ENCODE data around the gene MINDY4. TPM values are rescaled to one million over a fixed set of nuclear protein-coding genes. Genes with fewer than 3 reads are reported as not detected.

MINDY4 gene
- total and polyA plus RNA-seq, 2 of the 8 experiments (the other 6 are each of a cell fraction or from before 2014, with no cell fraction given): 1.3 to 3.6 TPM

DNA sequence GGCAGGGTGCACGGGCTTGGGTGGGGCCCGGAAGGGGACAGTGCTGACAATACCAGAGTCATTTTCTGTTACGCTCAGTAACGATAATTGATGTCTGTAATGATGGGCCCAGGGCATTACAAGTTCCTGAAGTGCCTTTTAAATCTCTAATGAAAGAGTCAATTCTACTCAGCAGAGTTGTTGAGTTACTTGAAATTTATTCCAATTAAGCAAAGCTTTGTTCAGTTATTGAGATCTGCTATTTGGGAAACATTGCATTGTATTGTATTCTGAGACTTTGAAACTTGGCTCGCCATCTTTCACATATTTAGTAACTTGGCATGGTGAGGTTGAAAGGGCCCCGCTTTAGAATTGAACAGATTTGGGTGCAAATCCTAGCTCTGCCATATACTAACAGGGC is 34.7 kb downstream of the MINDY4 start:
- H3K4me1 ChIP-seq (replicated peaks in 1 of 4; ENCODE audit: control insufficient read depth in 3 of 4, insufficient read depth in 4 of 4, low read length in 3 of 4): no peaks in the 10 kb centered on the region
- no peak overlapping the region for H2BK12ac ChIP-seq (ENCODE audit: low read depth, low read length)
- H4K8ac ChIP-seq (ENCODE audit: extremely low read depth, insufficient read depth, low read length): no peak overlapping the region
- no peak overlapping the region for H3K23ac ChIP-seq (ENCODE audit: insufficient read length)
- no peaks in the 10 kb centered on the region for H3K27me3 ChIP-seq (replicated peaks in 1 of 4; ENCODE audit: control insufficient read depth in 3 of 4, extremely low read depth in 1 of 4, insufficient read depth in 3 of 4, low read length in 3 of 4)
- no peak for TF ChIP-seq RAD21 (IDR thresholded peaks at IDR 0.05 in 1 of 2, conservative IDR thresholded peaks at IDR 0.05 in 1 of 2; ENCODE audit: low read depth in 2 of 2, low read length in 2 of 2)
- no peak for TF ChIP-seq RNF2 (IDR thresholded peaks at IDR 0.05; ENCODE audit: borderline replicate concordance, low read depth, low read length, missing control alignments, poor library complexity, severe bottlenecking)
- no peak for TF ChIP-seq POU5F1 (IDR thresholded peaks at IDR 0.05; ENCODE audit: low read depth, low read length)
- TF ChIP-seq RFX5 (IDR thresholded peaks at IDR 0.05; ENCODE audit: borderline replicate concordance, low read depth, low read length): no peak
- TF ChIP-seq CHD1 (IDR thresholded peaks at IDR 0.05; ENCODE audit: low read depth, low read length): no peak
- no peak for TF ChIP-seq SP1 (IDR thresholded peaks at IDR 0.05; ENCODE audit: low read depth, low read length)
- TF ChIP-seq TAF1 (IDR thresholded peaks at IDR 0.05; ENCODE audit: low read depth, low read length): no peak
- TF ChIP-seq FOSL1 (IDR thresholded peaks at IDR 0.05; ENCODE audit: insufficient read depth, low read depth, low read length): no peak
- TF ChIP-seq ASH2L (IDR thresholded peaks at IDR 0.05; ENCODE audit: low read length): no peak
- no peak for TF ChIP-seq SP2 (IDR thresholded peaks at IDR 0.05; ENCODE audit: low read length)
- TF ChIP-seq SUZ12 (IDR thresholded peaks at IDR 0.05; ENCODE audit: low read length): no peak
- no peak for TF ChIP-seq SIRT6 (IDR thresholded peaks at IDR 0.05; ENCODE audit: low read length)
- H2BK5ac ChIP-seq (ENCODE audit: low read depth, low read length): no peak overlapping the region
- 83% methylated on average over 6 of the region's 6 CpGs; no CpG with 5 or more reads in 1 of the 2 experiments for WGBS, 2 experiments (ENCODE audit: extremely low coverage in 1 of 2, insufficient coverage in 1 of 2, insufficient read length in 1 of 2, insufficient replicate concordance in 2 of 2, low coverage in 1 of 2, low lambda C conversion rate in 2 of 2, missing lambda C conversion rate in 1 of 2)
- no peak overlapping the region for H2BK20ac ChIP-seq (ENCODE audit: low read length)
- H3K36me3 ChIP-seq (ENCODE audit: control insufficient read depth in 2 of 4, insufficient read depth in 4 of 4, low read length in 3 of 4): no peaks in the 10 kb centered on the region
- H3K9me3 ChIP-seq (ENCODE audit: insufficient read depth in 2 of 2, low read depth in 1 of 2, low read length in 1 of 2): peaks cover 0 to 3% of the 10 kb centered on the region in 2 experiments; a peak in 1 of 4 replicates
- no peak overlapping the region for H3K56ac ChIP-seq (replicated peaks; ENCODE audit: insufficient read length, low read depth, low read length)
- ChIA-PET CTCF (ENCODE audit: partially characterized antibody) (interaction anchor here (0.7 to 4.1 kb wide), 7 partner anchors 10 to 171 kb away, joined by 3 to 19 read pairs (median 3); no protein-coding TSS in a partner anchor), POLR2A (ENCODE audit: partially characterized antibody) (interaction anchor here (0.6 kb wide), 1 partner anchor 72 kb away, joined by 3 read pairs; no protein-coding TSS in a partner anchor)
- no peak overlapping the region for H3K14ac ChIP-seq (ENCODE audit: insufficient read length)
- no peak overlapping the region for H3K18ac ChIP-seq (ENCODE audit: extremely low read depth, low read length)
- no peak overlapping the region for H2AFZ ChIP-seq (ENCODE audit: low read length)
- no peak overlapping the region for H4K91ac ChIP-seq (replicated peaks; ENCODE audit: insufficient read length, low read length)
- H3K4ac ChIP-seq (replicated peaks; ENCODE audit: insufficient read length, low read depth, low read length): no peak overlapping the region
- H3K23me2 ChIP-seq (ENCODE audit: low read depth, low read length): peaks cover 4% of the 10 kb centered on the region; the same call in 1 of the 2 replicates
- FAIRE-seq (no peak), DNase-seq (ENCODE audit: low read depth in 1 of 2, low spot score in 2 of 2) (no peak)
- no peak overlapping the region for H3K4me3 ChIP-seq (ENCODE audit: extremely low read depth in 1 of 4, insufficient read depth in 2 of 4, low read depth in 3 of 4, low read length in 4 of 4)
- H3K79me1 ChIP-seq (ENCODE audit: low read depth, low read length): no peaks in the 10 kb centered on the region
- H3K79me2 ChIP-seq (ENCODE audit: control insufficient read depth in 1 of 2, insufficient read depth in 2 of 2, low read length in 2 of 2): no peaks in the 10 kb centered on the region
- H4K5ac ChIP-seq (ENCODE audit: insufficient read length, low read depth, low read length): no peak overlapping the region
- H3K27ac ChIP-seq (ENCODE audit: low read depth, low read length): no peak overlapping the region
- no peak overlapping the region for H3K4me2 ChIP-seq (ENCODE audit: insufficient read depth in 1 of 2, low read depth in 2 of 2, low read length in 2 of 2)
- H2BK120ac ChIP-seq (replicated peaks; ENCODE audit: low read depth, low read length): no peak overlapping the region
- no peak overlapping the region for H2BK15ac ChIP-seq (ENCODE audit: low read length)
- no peak overlapping the region for H2AK5ac ChIP-seq (ENCODE audit: low read depth, low read length)
- H4K20me1 ChIP-seq (replicated peaks in 1 of 2; ENCODE audit: control insufficient read depth in 1 of 2, insufficient read depth in 2 of 2, low read length in 2 of 2): peaks cover 0 to 2% of the 10 kb centered on the region in 2 experiments
- H3K9ac ChIP-seq (replicated peaks in 1 of 4; ENCODE audit: extremely low read depth in 1 of 4, low read depth in 3 of 4, low read length in 3 of 4): no peak overlapping the region

Measured in H1 (cell line).